Sigmoid colon (tissue), 7 donors: ENCODE measurements around the gene MANEA. TPM values are rescaled to one million over a fixed set of nuclear protein-coding genes. Genes with fewer than 3 reads are reported as not detected.
"Not testable (repeated sequence)": the region's sequence is repeated elsewhere in the genome, so short reads cannot be mapped to it uniquely, and the experiment has no call there.

Experiments used
- DNase-seq: peaks from one replicate; pipeline ENCODE4 v3.0.0-alpha.2; 2019
- H3K27ac ChIP-seq, 4 donors: fragments of 200-600 bp; sonication (generic); one replicate each; pipeline ENCODE4 v1.5.1; 2016 to 2019; ENCODE audit warnings: mild to moderate bottlenecking in 1 of 4
- H3K27me3 ChIP-seq, 3 donors: fragments of 200-600 bp; sonication (generic); one replicate each; pipeline ENCODE4 v1.5.1; 2019; ENCODE audit warnings: mild to moderate bottlenecking in 1 of 3
- H3K36me3 ChIP-seq, 4 donors: fragments of 200-600 bp; sonication (generic); one replicate each; pipeline ENCODE4 v1.5.1; 2016 to 2019
- H3K4me1 ChIP-seq, 4 donors: fragments of 200-600 bp; sonication (generic); one replicate each; pipeline ENCODE4 v1.5.1; 2017 to 2019
- H3K4me3 ChIP-seq, 4 donors: fragments of 200-600 bp; sonication (generic); one replicate each; pipeline ENCODE4 v1.5.1; 2017 to 2019; ENCODE audit warnings: mild to moderate bottlenecking in 2 of 4, moderate library complexity in 1 of 4
- H3K9me3 ChIP-seq, 4 donors: fragments of 200-600 bp in 3 of 4; sonication (generic) in 3 of 4; one replicate each; pipeline versions ENCODE4 v1.5.1 to v1.6.1; 2013 to 2019
- EP300 ChIP-seq, 4 donors: sonication (generic); formaldehyde crosslinking; IDR thresholded peaks; one replicate each; pipeline ENCODE4 v1.6.1; 2017; ENCODE audit warnings: antibody characterized with exemption in 4 of 4
- POLR2A ChIP-seq, 2 donors: fragments of 450-650 bp; IDR thresholded peaks; one replicate each; pipeline ENCODE4 v1.6.1; 2016; ENCODE audit warnings: antibody characterized with exemption in 2 of 2, mild to moderate bottlenecking in 2 of 2, moderate library complexity in 2 of 2
- POLR2AphosphoS5 ChIP-seq, 4 donors: sonication (generic); formaldehyde crosslinking; IDR thresholded peaks; one replicate each; pipeline ENCODE4 v1.6.1; 2017; ENCODE audit warnings: antibody characterized with exemption in 4 of 4
- WGBS, 2 donors: extraction: QIAGEN DNeasy Blood & Tissue Kit; methylation state at CpG; one replicate each; pipeline ENCODE4 v1.1.7; 2013; 5-methylcytosine and 5-hydroxymethylcytosine counted together
- intact Hi-C: fragments of 100-400 bp; cut with DNase I; formaldehyde crosslinking; loops from one replicate; pipeline ENCODE4 v1.15.1; 2023
- polyA plus RNA-seq, 3 donors: library from polyadenylated mRNA; stranded (reverse); fragments of 200-250 nt; gene quantifications; one replicate each; pipeline ENCODE4 v1.2.3, GENCODE V29; 2013
- total RNA-seq, 4 donors: library from RNA; depleted of rRNA; stranded (reverse); fragments of >200 nt; gene quantifications; one replicate each; pipeline ENCODE4 v1.1.0, GENCODE V29; 2016
- TF ChIP-seq, protein P1 (sequence below), 4 experiments: fragments of 450-650 bp in 3 of 4; fragments of 200-600 bp in 1 of 4; IDR thresholded peaks; one replicate each; pipeline ENCODE4 v1.5.1; 2016 to 2019; ENCODE audit warnings: antibody characterized with exemption in 4 of 4, mild to moderate bottlenecking in 3 of 4, moderate library complexity in 2 of 4
- donor health status: healthy with polysubstance abuse.
- donor health status: Bipolar disorder and iron deficiency.
- donor health status: healthy.

Gene MANEA
- total and polyA plus RNA-seq, 7 donors: 0.60 to 11.8 (median 4.2) TPM

DNA sequence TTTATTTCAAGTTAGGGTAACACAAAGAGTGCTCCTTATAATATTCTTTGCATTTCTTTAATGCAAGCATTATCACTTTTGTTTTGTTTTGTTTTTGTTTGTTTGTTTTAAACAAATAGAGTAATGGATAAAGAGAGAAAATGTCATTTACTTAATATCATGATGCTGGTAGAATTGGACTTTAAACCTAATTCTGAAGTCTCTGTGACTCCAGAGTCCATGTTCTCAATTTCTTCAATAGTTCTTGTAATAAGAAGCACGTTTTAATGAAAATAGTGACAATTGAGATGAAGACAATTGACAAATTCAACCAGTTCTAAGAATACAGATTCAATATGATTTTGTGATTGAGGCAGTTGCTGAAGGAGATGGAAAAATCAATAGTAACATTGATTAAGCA lies 30.3 kb upstream of the MANEA start:
- no peak overlapping the region for H3K27ac ChIP-seq
- no peaks in the 10 kb centered on the region for H3K9me3 ChIP-seq
- H3K4me1 ChIP-seq: no peaks in the 10 kb centered on the region
- H3K27me3 ChIP-seq: no peaks in the 10 kb centered on the region
- 42 to 74% methylated on average over 1 of the region's 1 CpG for WGBS, 2 donors
- no peak for DNase-seq
- intact Hi-C loops: no loop called here
- H3K36me3 ChIP-seq: no peaks in the 10 kb centered on the region
- no peak for TF ChIP-seq EP300 (IDR thresholded peaks at IDR 0.05)
- TF ChIP-seq POLR2AphosphoS5 (IDR thresholded peaks at IDR 0.05): no peak
- TF ChIP-seq, protein P1, sequence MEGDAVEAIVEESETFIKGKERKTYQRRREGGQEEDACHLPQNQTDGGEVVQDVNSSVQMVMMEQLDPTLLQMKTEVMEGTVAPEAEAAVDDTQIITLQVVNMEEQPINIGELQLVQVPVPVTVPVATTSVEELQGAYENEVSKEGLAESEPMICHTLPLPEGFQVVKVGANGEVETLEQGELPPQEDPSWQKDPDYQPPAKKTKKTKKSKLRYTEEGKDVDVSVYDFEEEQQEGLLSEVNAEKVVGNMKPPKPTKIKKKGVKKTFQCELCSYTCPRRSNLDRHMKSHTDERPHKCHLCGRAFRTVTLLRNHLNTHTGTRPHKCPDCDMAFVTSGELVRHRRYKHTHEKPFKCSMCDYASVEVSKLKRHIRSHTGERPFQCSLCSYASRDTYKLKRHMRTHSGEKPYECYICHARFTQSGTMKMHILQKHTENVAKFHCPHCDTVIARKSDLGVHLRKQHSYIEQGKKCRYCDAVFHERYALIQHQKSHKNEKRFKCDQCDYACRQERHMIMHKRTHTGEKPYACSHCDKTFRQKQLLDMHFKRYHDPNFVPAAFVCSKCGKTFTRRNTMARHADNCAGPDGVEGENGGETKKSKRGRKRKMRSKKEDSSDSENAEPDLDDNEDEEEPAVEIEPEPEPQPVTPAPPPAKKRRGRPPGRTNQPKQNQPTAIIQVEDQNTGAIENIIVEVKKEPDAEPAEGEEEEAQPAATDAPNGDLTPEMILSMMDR (IDR thresholded peaks at IDR 0.05): no peak
- TF ChIP-seq POLR2A (IDR thresholded peaks at IDR 0.05): no peak
- H3K4me3 ChIP-seq: no peak overlapping the region

DNA sequence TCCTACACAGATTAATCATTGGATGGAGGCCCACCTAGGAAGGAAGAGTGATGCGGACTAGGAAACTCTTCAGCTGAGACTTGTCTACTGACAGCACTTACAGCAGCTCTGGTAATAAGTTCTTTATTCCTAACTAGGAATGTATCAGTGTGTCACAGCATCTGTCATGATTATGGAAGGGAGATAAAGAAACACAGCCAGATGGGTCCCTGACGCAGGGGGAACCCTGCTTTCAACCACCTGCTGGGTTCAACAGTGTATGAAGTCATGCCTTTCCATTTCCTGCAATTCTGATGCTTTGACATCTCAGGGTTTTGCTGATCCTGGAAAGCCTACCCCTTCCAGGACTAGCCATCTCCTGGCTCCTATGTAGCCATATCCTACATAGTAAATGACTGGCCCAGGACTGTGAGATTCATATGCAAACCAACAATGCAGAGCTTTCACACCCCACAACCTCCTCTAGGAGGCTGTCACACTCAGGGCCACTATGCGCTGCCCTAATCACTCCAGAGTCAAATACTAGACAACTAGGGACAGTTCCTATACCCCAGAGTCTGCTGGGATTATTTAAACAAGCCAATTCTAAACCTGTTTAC lies 29.0 kb upstream of the MANEA start:
- Histone ChIP-seq H3K4me1 (no peaks in the 10 kb centered on the region), H3K27ac (no peak overlapping the region), H3K4me3 (no peak overlapping the region), H3K9me3 (no peaks in the 10 kb centered on the region), H3K36me3 (no peaks in the 10 kb centered on the region), H3K27me3 (no peaks in the 10 kb centered on the region)
- WGBS, 2 donors: 93% methylated on average over 3 of the region's 3 CpGs
- intact Hi-C loops: no loop called here
- TF ChIP-seq POLR2AphosphoS5 (IDR thresholded peaks at IDR 0.05) (no peak), EP300 (IDR thresholded peaks at IDR 0.05) (no peak), POLR2A (IDR thresholded peaks at IDR 0.05) (no peak)
- TF ChIP-seq, protein P1 (IDR thresholded peaks at IDR 0.05): no peak
- DNase-seq: no peak

DNA sequence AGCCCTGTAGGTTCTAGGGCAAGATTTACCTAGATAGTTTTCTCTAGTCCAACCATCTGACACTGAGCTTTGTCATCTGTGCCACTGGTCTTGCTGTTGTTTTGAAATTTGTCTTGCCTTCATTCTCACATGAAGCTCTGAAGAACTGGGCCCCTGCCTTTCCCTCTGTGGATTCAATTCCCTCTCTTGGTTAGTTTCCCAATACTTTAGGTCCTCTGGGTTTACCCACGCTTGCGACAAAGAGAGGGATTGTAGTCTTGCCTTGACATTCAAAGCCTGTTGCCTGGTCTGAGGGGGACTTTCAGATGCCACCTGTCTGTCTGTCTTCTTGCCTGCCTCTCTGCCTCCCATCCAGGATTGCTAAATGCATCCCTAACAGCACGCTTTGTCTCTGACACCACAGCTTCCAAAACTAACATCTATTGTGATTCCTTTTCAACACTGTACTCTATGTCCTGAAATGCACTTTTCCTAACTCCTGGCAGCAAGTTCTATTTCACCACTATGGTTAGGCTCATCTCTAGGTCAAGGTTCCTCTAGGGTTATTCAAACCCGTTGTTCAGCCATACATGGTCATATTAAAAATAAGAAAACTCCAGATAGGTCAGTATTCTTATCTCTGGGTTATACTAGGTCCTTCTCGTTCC lies 25.5 kb upstream of the MANEA start:
- H3K9me3 ChIP-seq: no peaks in the 10 kb centered on the region
- H3K4me1 ChIP-seq: no peaks in the 10 kb centered on the region
- DNase-seq: no peak
- TF ChIP-seq POLR2AphosphoS5 (IDR thresholded peaks at IDR 0.05): no peak
- TF ChIP-seq, protein P1 (IDR thresholded peaks at IDR 0.05): no peak
- no peak for TF ChIP-seq EP300 (IDR thresholded peaks at IDR 0.05)
- TF ChIP-seq POLR2A (IDR thresholded peaks at IDR 0.05): no peak
- H3K36me3 ChIP-seq: no peaks in the 10 kb centered on the region
- intact Hi-C loops: no loop called here
- no peak overlapping the region for H3K27ac ChIP-seq
- H3K27me3 ChIP-seq: no peaks in the 10 kb centered on the region
- WGBS, 2 donors: 84 to 92% methylated on average over 5 of the region's 5 CpGs
- no peak overlapping the region for H3K4me3 ChIP-seq

- intact Hi-C loops: no loop called here
- no peaks in the 10 kb centered on the region for H3K4me1 ChIP-seq
- 68 to 80% methylated on average over 1 of the region's 1 CpG for WGBS, 2 donors
- H3K27me3 ChIP-seq: no peaks in the 10 kb centered on the region
- H3K9me3 ChIP-seq: no peaks in the 10 kb centered on the region
- no peak for DNase-seq
- TF ChIP-seq, protein P1 (IDR thresholded peaks at IDR 0.05): no peak
- TF ChIP-seq POLR2A (IDR thresholded peaks at IDR 0.05) (no peak), EP300 (IDR thresholded peaks at IDR 0.05) (no peak), POLR2AphosphoS5 (IDR thresholded peaks at IDR 0.05) (no peak)
- H3K4me3 ChIP-seq: no peak overlapping the region
- H3K27ac ChIP-seq: no peak overlapping the region
- H3K36me3 ChIP-seq: no peaks in the 10 kb centered on the region
Measured at GRCh38 chr6:95553880-95554279, 23.5 kb upstream of the MANEA start.

DNA sequence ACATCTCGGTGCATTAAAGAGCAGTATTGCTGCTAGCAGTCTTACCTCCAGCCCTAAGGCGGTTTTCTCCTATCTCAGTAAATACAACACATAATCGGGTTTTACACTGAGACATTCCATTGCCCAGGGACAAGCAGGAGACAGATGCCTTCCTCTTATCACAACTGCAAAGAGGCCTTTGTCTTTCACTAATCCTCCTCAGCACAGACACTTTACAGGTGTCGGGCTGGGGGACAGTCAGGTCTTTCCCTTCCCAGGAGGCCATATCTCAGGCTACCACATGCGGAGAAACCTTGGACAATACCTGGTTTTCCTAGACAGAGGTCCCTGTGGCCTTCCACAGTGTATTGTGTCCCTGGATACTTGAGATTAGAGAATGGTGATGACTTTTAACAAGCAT lies 16.4 kb upstream of the MANEA start:
- DNase-seq, H3K27me3 ChIP-seq, intact Hi-C loops, H3K4me3 ChIP-seq, H3K4me1 ChIP-seq, H3K9me3 ChIP-seq, H3K27ac ChIP-seq, H3K36me3 ChIP-seq: not testable (repeated sequence)
- 65 to 68% methylated on average over 5 of the region's 5 CpGs for WGBS, 2 donors
